ENCODE measurements around the gene OR10C1.

DNA sequence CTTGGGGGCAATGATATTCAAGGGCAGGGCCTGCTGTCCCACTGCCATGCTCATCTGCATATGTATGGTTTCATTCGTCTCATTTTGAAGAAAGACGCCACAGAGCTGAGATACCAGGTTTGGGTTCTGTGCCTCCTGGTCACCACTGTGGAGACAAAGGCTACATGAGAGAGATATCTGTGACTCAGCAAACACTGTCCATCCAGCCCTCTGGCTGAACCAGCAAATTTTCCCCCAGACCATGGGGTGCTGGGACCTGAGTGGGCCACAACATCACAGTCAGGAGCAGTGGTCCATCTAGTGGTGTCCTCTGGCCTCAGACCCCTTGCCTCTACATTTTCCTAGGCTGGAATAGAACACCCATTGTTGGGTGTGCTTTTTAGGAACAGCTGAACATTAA lies 48.6 kb downstream of the OR10C1 start, which contains the start of gene MAS1L:
- TF ChIP-seq, protein P1, sequence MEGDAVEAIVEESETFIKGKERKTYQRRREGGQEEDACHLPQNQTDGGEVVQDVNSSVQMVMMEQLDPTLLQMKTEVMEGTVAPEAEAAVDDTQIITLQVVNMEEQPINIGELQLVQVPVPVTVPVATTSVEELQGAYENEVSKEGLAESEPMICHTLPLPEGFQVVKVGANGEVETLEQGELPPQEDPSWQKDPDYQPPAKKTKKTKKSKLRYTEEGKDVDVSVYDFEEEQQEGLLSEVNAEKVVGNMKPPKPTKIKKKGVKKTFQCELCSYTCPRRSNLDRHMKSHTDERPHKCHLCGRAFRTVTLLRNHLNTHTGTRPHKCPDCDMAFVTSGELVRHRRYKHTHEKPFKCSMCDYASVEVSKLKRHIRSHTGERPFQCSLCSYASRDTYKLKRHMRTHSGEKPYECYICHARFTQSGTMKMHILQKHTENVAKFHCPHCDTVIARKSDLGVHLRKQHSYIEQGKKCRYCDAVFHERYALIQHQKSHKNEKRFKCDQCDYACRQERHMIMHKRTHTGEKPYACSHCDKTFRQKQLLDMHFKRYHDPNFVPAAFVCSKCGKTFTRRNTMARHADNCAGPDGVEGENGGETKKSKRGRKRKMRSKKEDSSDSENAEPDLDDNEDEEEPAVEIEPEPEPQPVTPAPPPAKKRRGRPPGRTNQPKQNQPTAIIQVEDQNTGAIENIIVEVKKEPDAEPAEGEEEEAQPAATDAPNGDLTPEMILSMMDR (IDR thresholded peaks at IDR 0.05; ENCODE audit: borderline replicate concordance, extremely low read depth, low read length, poor library complexity, severe bottlenecking), result no peak
- TF ChIP-seq EZH2 (IDR thresholded peaks at IDR 0.05; ENCODE audit: borderline replicate concordance, low read depth, low read length, severe bottlenecking), result no peak

Data from DND-41 (cell line).